Osteocyte (in vitro differentiated cells): ENCODE results near the gene FUT2. TPM values are rescaled to one million over a fixed set of nuclear protein-coding genes. Genes with fewer than 3 reads are reported as not detected.
A peak's percentile ranks its signal among the peaks of the same experiment; 100 is the strongest.

Source experiments
- DNase-seq: peaks from one replicate; pipeline ENCODE4 v3.0.0; 2021; ENCODE audit warnings: mixed read lengths; ENCODE audit not compliant: unreplicated experiment; ENCODE audit errors: extremely low spot score
- H3K27ac Mint-ChIP-seq: one replicate; pipeline ENCODE4 v1.8.0; 2021; ENCODE audit warnings: mild to moderate bottlenecking, mixed read lengths; ENCODE audit not compliant: unreplicated experiment
- H3K27me3 Mint-ChIP-seq: one replicate; pipeline ENCODE4 v1.8.0; 2021; ENCODE audit warnings: mixed read lengths; ENCODE audit not compliant: unreplicated experiment
- H3K36me3 Mint-ChIP-seq: one replicate; pipeline ENCODE4 v1.8.0; 2021; ENCODE audit warnings: mixed read lengths; ENCODE audit not compliant: unreplicated experiment
- H3K4me1 Mint-ChIP-seq: one replicate; pipeline ENCODE4 v1.8.0; 2021; ENCODE audit warnings: mixed read lengths; ENCODE audit not compliant: unreplicated experiment
- H3K4me3 Mint-ChIP-seq: one replicate; pipeline ENCODE4 v1.8.0; 2021; ENCODE audit warnings: mild to moderate bottlenecking, moderate library complexity, mixed read lengths; ENCODE audit not compliant: unreplicated experiment
- H3K9me3 Mint-ChIP-seq: one replicate; pipeline ENCODE4 v1.8.0; 2021; ENCODE audit warnings: mixed read lengths; ENCODE audit not compliant: unreplicated experiment
- total RNA-seq: library from RNA; stranded (reverse); gene quantifications from 2 replicates; pipeline ENCODE4 v1.2.1, GENCODE V29; 2021
- TF ChIP-seq, protein P1 (sequence below): fragments of 200-600 bp; sonication (generic); IDR thresholded peaks from 2 replicates; pipeline ENCODE4 v1.5.0; 2021; ENCODE audit warnings: antibody characterized with exemption, mild to moderate bottlenecking, moderate library complexity

FUT2 gene
- total RNA-seq, 1 donor from 2014 or later = not detected

DNA sequence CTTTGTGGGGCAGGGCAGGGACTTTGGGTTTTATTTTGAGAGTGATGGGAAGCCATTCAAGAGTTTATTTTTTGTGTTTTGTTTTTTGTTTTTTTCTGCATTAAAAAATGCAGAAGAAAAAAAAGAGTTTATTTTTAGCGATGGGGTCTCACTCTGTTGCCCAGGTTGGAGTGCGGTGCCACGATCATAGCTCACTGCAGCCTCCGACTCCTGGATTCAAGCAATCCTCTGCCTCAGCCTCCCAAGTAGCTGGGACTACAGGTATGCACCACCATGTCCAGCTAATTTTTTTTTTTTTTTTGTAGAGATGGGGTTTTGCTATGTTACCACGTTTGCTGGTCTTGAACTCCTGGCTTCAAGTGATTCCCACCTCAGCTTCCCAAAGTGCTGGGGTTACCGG is 37.3 kb upstream of the FUT2 start:
- TF ChIP-seq, protein P1, sequence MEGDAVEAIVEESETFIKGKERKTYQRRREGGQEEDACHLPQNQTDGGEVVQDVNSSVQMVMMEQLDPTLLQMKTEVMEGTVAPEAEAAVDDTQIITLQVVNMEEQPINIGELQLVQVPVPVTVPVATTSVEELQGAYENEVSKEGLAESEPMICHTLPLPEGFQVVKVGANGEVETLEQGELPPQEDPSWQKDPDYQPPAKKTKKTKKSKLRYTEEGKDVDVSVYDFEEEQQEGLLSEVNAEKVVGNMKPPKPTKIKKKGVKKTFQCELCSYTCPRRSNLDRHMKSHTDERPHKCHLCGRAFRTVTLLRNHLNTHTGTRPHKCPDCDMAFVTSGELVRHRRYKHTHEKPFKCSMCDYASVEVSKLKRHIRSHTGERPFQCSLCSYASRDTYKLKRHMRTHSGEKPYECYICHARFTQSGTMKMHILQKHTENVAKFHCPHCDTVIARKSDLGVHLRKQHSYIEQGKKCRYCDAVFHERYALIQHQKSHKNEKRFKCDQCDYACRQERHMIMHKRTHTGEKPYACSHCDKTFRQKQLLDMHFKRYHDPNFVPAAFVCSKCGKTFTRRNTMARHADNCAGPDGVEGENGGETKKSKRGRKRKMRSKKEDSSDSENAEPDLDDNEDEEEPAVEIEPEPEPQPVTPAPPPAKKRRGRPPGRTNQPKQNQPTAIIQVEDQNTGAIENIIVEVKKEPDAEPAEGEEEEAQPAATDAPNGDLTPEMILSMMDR = no peak
- no peaks in the 10 kb centered on the region for H3K27me3 Mint-ChIP-seq
- H3K9me3 Mint-ChIP-seq = no peaks in the 10 kb centered on the region
- no peak overlapping the region for H3K4me3 Mint-ChIP-seq
- no peak overlapping the region for H3K27ac Mint-ChIP-seq
- peaks cover 26% of the 10 kb centered on the region for H3K4me1 Mint-ChIP-seq
- DNase-seq = no peak
- no peaks in the 10 kb centered on the region for H3K36me3 Mint-ChIP-seq

DNA sequence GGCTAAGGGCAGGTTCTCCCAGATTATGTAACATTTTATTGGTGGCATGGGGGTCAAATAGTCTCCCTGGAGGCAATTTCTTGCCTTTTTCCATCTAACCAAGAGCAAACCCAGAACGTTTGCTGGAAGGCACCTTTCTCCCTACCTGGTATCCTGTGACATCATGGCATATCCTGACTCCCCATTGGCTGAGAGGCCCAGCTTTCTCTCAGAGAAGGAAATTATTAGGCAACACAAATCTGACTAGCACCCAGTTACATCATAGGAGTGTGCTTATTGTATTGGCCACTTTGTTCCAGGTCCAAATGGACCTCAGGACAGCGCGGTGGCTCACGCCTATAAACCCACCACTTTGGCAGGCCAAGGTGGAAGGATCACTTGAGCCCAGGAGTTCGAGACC is 36.0 kb upstream of the FUT2 start:
- Mint-ChIP-seq H3K36me3 (no peaks in the 10 kb centered on the region), H3K4me3 (no peak overlapping the region)
- no peak for DNase-seq

DNA sequence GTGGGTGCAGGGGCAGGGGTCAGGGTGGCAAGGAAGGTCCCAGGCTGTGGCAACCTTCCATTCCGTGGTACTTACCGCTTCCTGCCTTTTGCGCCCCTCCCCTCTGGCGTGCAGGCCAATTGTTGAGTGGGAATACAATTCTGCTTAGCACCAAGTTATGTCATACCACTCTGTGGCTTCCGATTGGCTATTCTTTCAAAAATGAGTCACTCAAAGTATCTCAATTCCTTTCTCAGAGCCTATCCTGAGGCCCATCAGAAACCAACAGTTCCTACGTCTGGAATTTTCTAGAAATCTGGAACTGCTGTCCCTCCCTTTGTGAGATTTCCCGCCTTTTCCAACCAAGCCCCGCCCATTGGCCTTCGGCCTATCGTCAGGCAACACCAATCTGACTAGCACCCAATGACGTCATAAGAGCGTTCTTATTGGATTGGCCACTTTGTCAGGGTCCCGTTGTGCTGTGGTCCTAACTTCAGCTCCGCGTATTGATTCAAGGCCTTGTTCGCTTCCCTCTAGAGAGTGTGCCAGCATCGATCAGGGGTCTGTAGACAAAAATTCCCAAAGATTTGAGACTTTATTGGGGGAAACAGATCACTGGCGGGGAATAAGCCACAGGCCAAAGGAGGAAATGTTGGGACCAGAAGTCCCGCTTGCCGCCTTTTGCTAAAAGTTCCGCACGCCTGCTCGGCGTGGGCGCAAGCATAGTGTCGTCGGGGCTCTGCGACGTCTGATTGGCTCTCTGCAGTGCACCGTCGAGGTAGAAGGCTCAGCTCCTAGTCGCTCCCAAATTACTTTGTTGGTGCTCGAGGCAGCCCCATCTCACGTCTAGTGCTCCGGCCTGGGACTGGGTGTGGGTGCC is 34.7 kb upstream of the FUT2 start:
- no peak for DNase-seq
- Mint-ChIP-seq H3K9me3 (no peaks in the 10 kb centered on the region), H3K27ac (peak overlapping the region; percentile 52), H3K27me3 (no peaks in the 10 kb centered on the region), H3K4me3 (no peak overlapping the region), H3K4me1 (peaks cover 17% of the 10 kb centered on the region), H3K36me3 (no peaks in the 10 kb centered on the region)
- TF ChIP-seq, protein P1 = no peak

More for the DNA sequence above, 36.0 kb upstream of the FUT2 start:
- Mint-ChIP-seq H3K27ac (no peak overlapping the region), H3K9me3 (no peaks in the 10 kb centered on the region), H3K27me3 (no peaks in the 10 kb centered on the region), H3K4me1 (peaks cover 19% of the 10 kb centered on the region)
- TF ChIP-seq, protein P1 = no peak

DNA sequence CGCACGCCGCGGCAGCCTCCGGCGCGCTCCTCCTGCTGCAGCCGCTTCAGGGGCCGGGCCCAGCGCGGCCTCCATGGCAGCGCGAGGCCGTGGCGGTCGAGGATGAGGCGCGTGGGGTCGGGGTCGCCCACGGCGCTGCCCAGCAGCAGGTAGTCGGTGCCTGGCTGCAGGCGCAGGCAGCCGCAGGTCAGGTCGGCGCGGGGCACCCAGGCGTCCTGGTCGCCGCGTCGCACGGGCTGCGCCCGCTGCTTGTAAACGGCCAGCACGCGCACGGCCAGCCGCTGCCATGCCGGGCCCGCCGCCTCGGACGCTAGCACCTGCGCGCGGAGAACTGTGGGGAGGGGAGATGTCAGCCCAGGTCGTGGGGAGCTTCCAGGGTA is 34.1 kb upstream of the FUT2 start:
- no peak for DNase-seq

DNA sequence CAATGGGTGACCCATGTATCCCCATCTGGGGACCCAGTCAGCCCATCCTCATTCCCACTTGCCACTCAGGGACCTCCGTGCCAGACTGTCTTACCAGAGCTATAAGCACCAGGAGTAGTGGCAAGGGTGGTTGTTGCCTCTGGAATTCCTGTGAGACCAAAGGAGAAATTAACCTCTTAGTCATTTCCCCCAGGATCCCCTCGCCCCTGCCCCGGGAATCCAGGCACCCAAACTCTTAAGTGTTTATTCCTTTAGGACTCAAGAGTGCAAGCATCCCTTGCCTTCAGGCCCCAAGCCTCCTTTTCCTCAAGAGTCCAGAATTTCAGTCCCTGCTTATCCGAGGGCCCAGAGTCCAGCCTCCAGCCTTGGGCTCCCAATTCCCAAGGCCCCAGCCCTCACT is 32.1 kb upstream of the FUT2 start:
- no peak overlapping the region for H3K4me3 Mint-ChIP-seq
- no peak overlapping the region for H3K27ac Mint-ChIP-seq
- no peaks in the 10 kb centered on the region for H3K36me3 Mint-ChIP-seq
- TF ChIP-seq, protein P1 = no peak
- no peak for DNase-seq
- no peaks in the 10 kb centered on the region for H3K9me3 Mint-ChIP-seq
- peaks cover 4% of the 10 kb centered on the region for H3K4me1 Mint-ChIP-seq
- no peaks in the 10 kb centered on the region for H3K27me3 Mint-ChIP-seq

More for the DNA sequence above, 34.1 kb upstream of the FUT2 start:
- no peak overlapping the region for H3K27ac Mint-ChIP-seq
- no peaks in the 10 kb centered on the region for H3K36me3 Mint-ChIP-seq
- H3K27me3 Mint-ChIP-seq = no peaks in the 10 kb centered on the region
- H3K4me1 Mint-ChIP-seq = peaks cover 15% of the 10 kb centered on the region
- H3K4me3 Mint-ChIP-seq = no peak overlapping the region
- TF ChIP-seq, protein P1 = no peak
- no peaks in the 10 kb centered on the region for H3K9me3 Mint-ChIP-seq
